Lower leg skin (tissue), 3 donors: ENCODE results near the gene ADGRE3.

Experiments
- CTCF ChIP-seq, 3 donors: fragments of 450-650 bp; IDR thresholded peaks; one replicate each; pipeline ENCODE4 v1.5.1; 2016; ENCODE audit warnings: antibody characterized with exemption in 3 of 3, mild to moderate bottlenecking in 3 of 3, moderate library complexity in 2 of 3
- POLR2A ChIP-seq, 2 donors: fragments of 450-650 bp; IDR thresholded peaks; one replicate each; pipeline ENCODE4 v1.6.1; 2016 to 2017; ENCODE audit warnings: antibody characterized with exemption in 2 of 2, mild to moderate bottlenecking in 1 of 2, moderate library complexity in 1 of 2

GRCh38 chr19:14677464-14677863, 2.8 kb upstream of the ADGRE3 start:
- TF ChIP-seq CTCF (IDR thresholded peaks at IDR 0.05) (no peak), POLR2A (IDR thresholded peaks at IDR 0.05) (no peak)
